HUES64 (cell line): Measurements from ENCODE around the gene WBP1L.
"Not testable (repeated sequence)": the region's sequence is repeated elsewhere in the genome, so short reads cannot be mapped to it uniquely, and the experiment has no call there.

ENCODE experiments used
- H3K27ac ChIP-seq: 2 replicates; pipeline ENCODE4 v1.7.0; 2013; ENCODE audit warnings: low read depth, low read length, inconsistent platforms
- H3K27me3 ChIP-seq: 2 replicates; pipeline ENCODE4 v1.6.1; 2013; ENCODE audit warnings: mild to moderate bottlenecking, low read length; ENCODE audit not compliant: insufficient read depth
- H3K36me3 ChIP-seq: 2 replicates; pipeline ENCODE4 v1.6.1; 2013; ENCODE audit warnings: mild to moderate bottlenecking, low read length; ENCODE audit not compliant: insufficient read depth
- H3K4me1 ChIP-seq: 2 replicates; pipeline ENCODE4 v1.6.1; 2013; ENCODE audit warnings: mild to moderate bottlenecking, low read length, moderate library complexity; ENCODE audit not compliant: insufficient read depth
- H3K4me3 ChIP-seq: 2 replicates; pipeline ENCODE4 v1.5.1; 2013; ENCODE audit warnings: mild to moderate bottlenecking, low read length, moderate library complexity
- H3K9ac ChIP-seq: 2 replicates; pipeline ENCODE4 v1.6.1; 2013; ENCODE audit warnings: mild to moderate bottlenecking, low read depth, low read length
- H3K9me3 ChIP-seq: 2 replicates; pipeline ENCODE4 v1.6.1; 2013; ENCODE audit warnings: low read depth, low read length; ENCODE audit not compliant: insufficient read depth
- WGBS: fragments of 150-250, 120-280 bp; methylation state at CpG from one replicate; pipeline ENCODE4 v1.1.7; 2013; ENCODE audit warnings: missing lambda C conversion rate; 5-methylcytosine and 5-hydroxymethylcytosine counted together

WBP1L gene

DNA sequence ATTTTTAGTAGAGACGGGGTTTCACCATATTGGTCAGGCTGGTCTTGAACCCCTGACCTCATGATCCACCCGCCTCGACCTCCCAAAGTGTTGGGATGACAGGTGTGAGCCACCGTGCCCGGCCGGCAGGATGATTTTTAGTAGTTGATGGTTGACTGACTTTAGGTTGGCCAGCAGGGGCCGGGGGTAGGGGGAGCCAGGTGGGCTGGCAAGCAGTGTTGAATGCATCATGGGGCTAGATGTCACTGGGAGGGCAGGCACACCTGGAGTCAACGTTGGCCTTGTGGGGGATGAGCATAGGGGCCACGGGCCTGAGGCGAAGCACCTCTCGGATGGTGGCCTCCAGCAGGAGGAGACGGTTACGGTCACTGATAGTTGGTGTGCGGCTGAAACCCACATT, 88.5 kb downstream of the WBP1L start:
- Histone ChIP-seq H3K27me3 (no peaks in the 10 kb centered on the region), H3K27ac (no peak overlapping the region), H3K9me3 (no peaks in the 10 kb centered on the region), H3K36me3 (no peaks in the 10 kb centered on the region), H3K9ac (no peak overlapping the region), H3K4me1 (no peaks in the 10 kb centered on the region), H3K4me3 (no peak overlapping the region)
- WGBS = 93% methylated on average over 14 of the region's 14 CpGs

DNA sequence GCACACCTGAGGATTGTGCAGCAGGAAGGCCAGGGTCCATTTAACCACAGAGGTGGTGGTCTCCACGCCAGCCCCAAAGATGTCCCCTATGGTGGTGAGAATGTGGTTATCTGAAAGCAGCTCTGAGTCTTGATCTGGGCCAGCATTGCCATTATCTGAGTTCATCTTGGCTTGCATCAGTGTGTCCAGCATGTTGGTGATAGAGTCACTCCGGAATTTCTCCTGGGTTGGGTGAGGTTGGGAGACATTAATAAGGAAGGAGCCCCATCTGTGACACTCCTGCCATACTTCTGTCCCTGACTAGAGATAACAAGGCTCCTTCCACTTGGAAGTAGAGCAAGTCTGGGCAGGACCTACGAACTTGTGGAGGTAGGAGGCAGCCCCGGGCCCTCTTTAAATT, 89.2 kb downstream of the WBP1L start:
- Histone ChIP-seq H3K9ac (no peak overlapping the region), H3K27me3 (no peaks in the 10 kb centered on the region), H3K27ac (no peak overlapping the region), H3K4me1 (no peaks in the 10 kb centered on the region), H3K36me3 (no peaks in the 10 kb centered on the region), H3K9me3 (peaks cover 4% of the 10 kb centered on the region; the same call in 1 of the 2 replicates), H3K4me3 (no peak overlapping the region)
- 93% methylated on average over 4 of the region's 4 CpGs for WGBS

DNA sequence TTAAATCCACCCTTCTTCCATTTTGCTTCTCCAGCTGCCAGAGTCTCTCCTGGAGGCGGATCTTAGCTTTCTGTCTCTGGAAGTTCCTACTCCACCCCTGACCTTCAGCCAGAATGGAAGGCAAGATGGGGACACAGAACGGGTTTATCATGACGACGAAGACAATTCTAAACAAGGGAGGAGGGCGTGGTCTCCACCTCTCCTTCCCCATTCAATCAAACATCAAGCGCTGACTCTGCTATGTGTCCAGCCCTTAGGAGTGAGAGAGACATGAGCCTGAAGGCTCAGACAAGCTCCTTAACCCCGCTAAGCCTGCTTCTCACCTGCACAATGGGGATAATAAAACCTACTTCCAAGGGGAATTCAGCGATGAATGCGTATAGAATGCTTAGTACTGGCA, 90.4 kb downstream of the WBP1L start:
- Histone ChIP-seq H3K27ac (no peak overlapping the region), H3K9ac (no peak overlapping the region), H3K36me3 (no peaks in the 10 kb centered on the region), H3K27me3 (no peaks in the 10 kb centered on the region), H3K4me1 (no peaks in the 10 kb centered on the region), H3K4me3 (no peak overlapping the region), H3K9me3 (peaks cover 7% of the 10 kb centered on the region; the same call in 1 of the 2 replicates)
- WGBS = 80% methylated on average over 9 of the region's 9 CpGs

DNA sequence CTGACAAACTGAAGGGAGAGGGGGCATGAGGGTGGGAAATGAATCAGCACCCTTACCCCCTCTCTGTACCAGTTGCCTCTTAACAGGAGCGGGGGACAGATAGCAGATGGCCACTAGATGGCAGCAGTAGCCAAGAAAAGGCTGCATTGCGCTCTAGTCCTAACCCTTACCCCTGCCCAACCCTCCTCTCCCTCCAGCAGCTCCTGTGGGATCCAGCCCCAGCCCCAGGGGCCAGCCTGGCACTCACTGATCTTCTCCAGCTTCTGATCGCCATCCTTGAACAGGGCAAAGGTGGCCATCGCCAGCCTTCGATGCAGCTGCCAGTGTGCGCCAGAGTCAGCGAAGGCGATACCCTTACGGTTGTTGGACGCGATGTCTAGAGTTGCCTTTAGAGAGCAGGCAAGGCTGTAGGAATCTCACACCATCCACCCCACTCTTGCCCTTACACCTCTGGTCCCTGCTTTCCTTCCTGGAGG, 91.3 kb downstream of the WBP1L start:
- WGBS = 71% methylated on average over 11 of the region's 11 CpGs
- Histone ChIP-seq H3K9ac (no peak overlapping the region), H3K4me3 (no peak overlapping the region), H3K27me3 (no peaks in the 10 kb centered on the region), H3K27ac (no peak overlapping the region), H3K36me3 (no peaks in the 10 kb centered on the region), H3K4me1 (no peaks in the 10 kb centered on the region), H3K9me3 (peaks cover 7% of the 10 kb centered on the region; the same call in 1 of the 2 replicates)

DNA sequence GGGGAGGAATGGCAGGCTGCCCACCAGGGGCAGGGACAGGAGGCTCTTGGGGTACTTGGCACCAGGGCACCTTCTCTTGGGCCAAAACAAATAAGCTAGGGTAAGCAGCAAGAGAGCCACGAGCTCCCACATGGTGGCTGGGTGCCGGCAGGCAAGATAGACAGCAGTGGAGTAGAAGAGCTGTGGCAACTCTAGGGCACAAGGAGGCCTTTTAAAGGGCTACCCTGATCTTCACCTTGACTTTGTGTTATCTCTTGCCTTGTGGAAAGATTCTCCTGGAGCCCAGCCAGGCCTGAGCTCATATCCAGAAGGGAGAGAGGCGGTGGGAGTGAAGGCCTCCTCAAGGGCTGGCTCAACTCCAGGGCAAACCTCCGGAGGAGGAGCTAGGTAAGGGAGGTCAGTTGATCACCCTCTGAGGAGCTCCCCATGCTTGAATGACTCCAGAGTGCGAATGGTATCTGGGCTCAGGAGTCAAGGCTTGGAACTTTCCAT, 93.5 kb downstream of the WBP1L start, which contains the start of gene CYP17A1:
TSS of gene CYP17A1 (minus strand) at position 184 of the 492 bp plus-strand sequence. CDS start at position 132, 52 bp downstream.
- H3K4me3 ChIP-seq = no peak within 1 kb of the TSS
- peaks cover 7% of the 10 kb centered on the region; the same call in 1 of the 2 replicates for H3K9me3 ChIP-seq
- H3K27me3 ChIP-seq = no peaks in the 10 kb centered on the region
- H3K4me1 ChIP-seq = no peaks in the 10 kb centered on the region
- H3K9ac ChIP-seq = no peak within 1 kb of the TSS
- 95% methylated on average over 5 of the region's 5 CpGs for WGBS
- H3K27ac ChIP-seq = no peak within 1 kb of the TSS
- no peaks in the 10 kb centered on the region for H3K36me3 ChIP-seq

DNA sequence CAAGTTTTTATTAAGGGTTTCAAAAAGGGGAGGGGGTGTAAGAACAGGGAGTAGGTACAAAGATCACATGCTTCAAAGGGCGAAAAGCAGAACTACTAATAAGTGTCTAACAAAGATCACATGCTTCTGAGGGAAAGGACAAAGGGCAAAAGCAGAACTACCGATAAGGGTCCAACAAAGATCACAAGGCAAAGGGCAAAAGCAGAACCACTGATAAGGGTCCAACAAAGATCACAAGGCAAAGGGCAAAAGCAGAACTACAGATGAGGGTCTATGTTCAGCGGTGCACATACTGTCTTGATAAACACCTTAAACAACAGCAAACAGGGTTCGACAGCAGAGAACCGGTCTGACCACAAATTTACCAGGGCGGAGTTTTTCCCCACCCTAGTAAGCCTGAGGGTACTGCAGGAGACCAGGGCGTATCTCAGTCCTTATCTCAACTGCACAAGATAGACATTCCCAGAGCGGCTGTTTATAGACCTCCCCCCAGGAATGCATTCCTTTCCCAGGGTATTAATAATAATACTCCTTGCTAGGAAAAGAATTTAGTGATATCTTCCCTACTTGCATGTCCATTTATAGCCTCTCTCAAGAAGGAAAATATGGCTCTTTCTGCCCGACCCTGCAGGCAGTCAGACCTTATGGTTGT, 94.7 kb downstream of the WBP1L start:
- H3K36me3 ChIP-seq, H3K4me3 ChIP-seq, H3K9ac ChIP-seq, H3K4me1 ChIP-seq, H3K27ac ChIP-seq, H3K27me3 ChIP-seq, H3K9me3 ChIP-seq: not testable (repeated sequence)
- WGBS = 93% methylated on average over 9 of the region's 9 CpGs

GRCh38 chr10:102841827-102842345, 98.1 kb downstream of the WBP1L start:
- 94% methylated on average over 11 of the region's 11 CpGs for WGBS
- Histone ChIP-seq H3K36me3 (no peaks in the 10 kb centered on the region), H3K9me3 (peaks cover 7% of the 10 kb centered on the region; the same call in 1 of the 2 replicates), H3K27me3 (no peaks in the 10 kb centered on the region), H3K4me3 (no peak overlapping the region), H3K4me1 (no peaks in the 10 kb centered on the region), H3K9ac (no peak overlapping the region), H3K27ac (no peak overlapping the region)

DNA sequence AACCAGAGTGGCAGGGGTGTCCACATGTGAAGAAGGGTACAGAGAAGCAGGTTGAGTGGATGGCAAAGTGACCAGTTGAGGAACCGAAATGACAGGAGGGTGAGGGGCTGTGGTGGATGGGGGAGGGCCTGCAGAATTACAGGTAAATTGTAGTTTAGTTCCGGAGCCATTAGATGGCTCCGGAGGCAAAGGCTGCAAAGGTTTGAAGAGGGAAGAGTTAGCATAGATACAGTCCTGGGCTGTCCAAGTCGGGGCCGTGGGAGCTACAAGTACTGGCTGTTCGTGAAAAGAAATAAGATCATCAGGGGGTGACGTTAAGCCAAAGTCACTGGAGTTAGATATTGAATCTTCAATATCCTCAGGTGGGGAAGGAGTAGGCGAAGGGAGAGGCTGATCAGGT, 99.4 kb downstream of the WBP1L start:
- not testable (repeated sequence) for H3K9me3 ChIP-seq, H3K4me3 ChIP-seq, H3K27me3 ChIP-seq, H3K27ac ChIP-seq, H3K9ac ChIP-seq, H3K4me1 ChIP-seq, H3K36me3 ChIP-seq
- WGBS = 64% methylated on average over 8 of the region's 8 CpGs

DNA sequence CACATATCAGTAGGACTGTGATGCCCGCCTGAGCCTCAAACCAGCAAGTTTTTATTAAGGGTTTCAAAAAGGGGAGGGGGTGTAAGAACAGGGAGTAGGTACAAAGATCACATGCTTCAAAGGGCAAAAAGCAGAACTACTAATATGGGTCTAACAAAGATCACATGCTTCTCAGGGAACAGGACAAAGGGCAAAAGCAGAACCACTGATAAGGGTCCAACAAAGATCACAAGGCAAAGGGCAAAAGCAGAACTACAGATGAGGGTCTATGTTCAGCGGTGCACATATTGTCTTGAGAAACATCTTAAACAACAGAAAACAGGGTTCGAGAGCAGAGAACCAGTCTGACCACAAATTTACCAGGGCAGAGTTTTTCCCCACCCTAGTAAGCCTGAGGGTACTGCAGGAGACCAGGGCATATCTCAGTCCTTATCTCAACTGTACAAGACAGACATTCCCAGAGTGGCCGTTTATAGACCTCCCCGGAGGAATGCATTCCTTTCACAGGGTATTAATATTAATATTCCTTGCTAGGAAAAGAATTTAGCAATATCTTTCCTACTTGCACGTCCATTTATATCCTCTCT, 100.5 kb downstream of the WBP1L start:
- WGBS = 94% methylated on average over 5 of the region's 6 CpGs
- H3K4me1 ChIP-seq, H3K36me3 ChIP-seq, H3K27ac ChIP-seq, H3K9ac ChIP-seq, H3K27me3 ChIP-seq, H3K9me3 ChIP-seq, H3K4me3 ChIP-seq: not testable (repeated sequence)

GRCh38 chr10:102845352-102845902, 101.7 kb downstream of the WBP1L start:
- H3K9me3 ChIP-seq = no peaks in the 10 kb centered on the region; the same call in 1 of the 2 replicates
- no peaks in the 10 kb centered on the region for H3K27me3 ChIP-seq
- 91% methylated on average over 9 of the region's 9 CpGs for WGBS
- no peaks in the 10 kb centered on the region for H3K4me1 ChIP-seq
- no peak overlapping the region for H3K9ac ChIP-seq
- no peak overlapping the region for H3K27ac ChIP-seq
- no peak overlapping the region for H3K4me3 ChIP-seq
- no peaks in the 10 kb centered on the region for H3K36me3 ChIP-seq

- H3K27ac ChIP-seq = no peak overlapping the region
- no peaks in the 10 kb centered on the region; the same call in 1 of the 2 replicates for H3K9me3 ChIP-seq
- H3K4me1 ChIP-seq = no peaks in the 10 kb centered on the region
- no peaks in the 10 kb centered on the region for H3K27me3 ChIP-seq
- 85% methylated on average over 9 of the region's 9 CpGs for WGBS
- H3K36me3 ChIP-seq = no peaks in the 10 kb centered on the region
- H3K9ac ChIP-seq = no peak overlapping the region
- no peak overlapping the region for H3K4me3 ChIP-seq
These were observed 106.3 kb downstream of the WBP1L start for GRCh38 chr10:102850025-102850518.
